NCI-H510A (cell line): ENCODE results near the gene NT5DC2.

Experiments used
- DNase-seq: peaks from one replicate; lab custom pipeline; 2025; lab: John Stamatoyannopoulos, UW

Gene NT5DC2

GRCh38 chr3:52524752-52525679, 8.6 kb downstream of the NT5DC2 start:
- DNase-seq, result peak; percentile 70

GRCh38 chr3:52524258-52524751, 9.4 kb downstream of the NT5DC2 start:
- no peak for DNase-seq

- DNase-seq, result no peak
Observed at GRCh38 chr3:52523386-52524257, 10.0 kb downstream of the NT5DC2 start.

GRCh38 chr3:52522651-52523251, 10.9 kb downstream of the NT5DC2 start:
- DNase-seq, result no peak

GRCh38 chr3:52521881-52522650, 11.6 kb downstream of the NT5DC2 start:
- DNase-seq, result no peak

- DNase-seq, result no peak
Observed at GRCh38 chr3:52521488-52521824, 12.2 kb downstream of the NT5DC2 start.

- no peak for DNase-seq
Observed at GRCh38 chr3:52520716-52521487, 12.8 kb downstream of the NT5DC2 start.

GRCh38 chr3:52520141-52520667, 13.5 kb downstream of the NT5DC2 start:
- no peak for DNase-seq

GRCh38 chr3:52519445-52520140, 14.1 kb downstream of the NT5DC2 start:
- DNase-seq, result no peak

GRCh38 chr3:52518723-52519444, 14.8 kb downstream of the NT5DC2 start:
- DNase-seq, result no peak

- no peak for DNase-seq
Observed at GRCh38 chr3:52517796-52518722, 15.6 kb downstream of the NT5DC2 start.

GRCh38 chr3:52516509-52517195, 17.0 kb downstream of the NT5DC2 start:
- no peak for DNase-seq

GRCh38 chr3:52515192-52515591, 18.5 kb downstream of the NT5DC2 start:
- no peak for DNase-seq

GRCh38 chr3:52514576-52514975, 19.1 kb downstream of the NT5DC2 start:
- DNase-seq, result no peak

GRCh38 chr3:52513281-52513680, 20.4 kb downstream of the NT5DC2 start:
- DNase-seq, result no peak

- no peak for DNase-seq
Observed at GRCh38 chr3:52512727-52513126, 20.9 kb downstream of the NT5DC2 start.

GRCh38 chr3:52512105-52512504, 21.6 kb downstream of the NT5DC2 start:
- DNase-seq, result no peak

- no peak for DNase-seq
Observed at GRCh38 chr3:52511509-52511908, 22.1 kb downstream of the NT5DC2 start.
